H1 (cell line): Measurements from ENCODE around the gene GABPB1. TPM values are rescaled to one million over a fixed set of nuclear protein-coding genes. Genes with fewer than 3 reads are reported as not detected.

Experiments used
- CHD1 ChIP-seq: IDR thresholded peaks from 2 replicates; pipeline ENCODE4 v1.6.1; 2012; ENCODE audit warnings: low read depth, low read length, improper control_type of control experiment
- EGR1 ChIP-seq: IDR thresholded peaks from 2 replicates; pipeline ENCODE4 v1.6.1; 2011; ENCODE audit warnings: low read depth, low read length, borderline replicate concordance
- HDAC2 ChIP-seq, 2 experiments: fragments of 300-600 bp in 1 of 2; sonication (generic) in 1 of 2; IDR thresholded peaks; 2 replicates each; pipeline ENCODE4 v1.6.1; 2011 to 2012; ENCODE audit warnings: low read depth in 2 of 2, low read length in 2 of 2, mild to moderate bottlenecking in 2 of 2, moderate library complexity in 2 of 2, borderline replicate concordance in 1 of 2, inconsistent platforms in 1 of 2
- MAFK ChIP-seq: IDR thresholded peaks from 2 replicates; pipeline ENCODE4 v1.6.1; 2012; ENCODE audit warnings: low read depth, mild to moderate bottlenecking, improper control_type of control experiment, low read length
- NANOG ChIP-seq: IDR thresholded peaks from 2 replicates; pipeline ENCODE4 v1.6.1; 2011; ENCODE audit warnings: low read length, low read depth, mild to moderate bottlenecking, inconsistent platforms; ENCODE audit not compliant: insufficient read depth, poor library complexity, severe bottlenecking
- RFX5 ChIP-seq: IDR thresholded peaks from 2 replicates; pipeline ENCODE4 v1.6.1; 2011; ENCODE audit warnings: low read depth, low read length, improper control_type of control experiment, borderline replicate concordance
- SAP30 ChIP-seq: fragments of 300-600 bp; sonication (generic); IDR thresholded peaks from 2 replicates; pipeline ENCODE4 v1.7.1; 2012; ENCODE audit warnings: low read length, moderate library complexity, mild to moderate bottlenecking, inconsistent platforms; ENCODE audit not compliant: insufficient read depth, insufficient replicate concordance
- TCF12 ChIP-seq: IDR thresholded peaks from 2 replicates; pipeline ENCODE4 v1.6.1; 2011; ENCODE audit warnings: low read depth, mild to moderate bottlenecking, low read length
- polyA plus RNA-seq, 7 experiments: library from polyadenylated mRNA; depleted of rRNA in 3 of 7; stranded (reverse) in 5 of 7; unstranded in 2 of 7; fragments of >200 nt in 5 of 7; fragments of 200-250 nt in 2 of 7; gene quantifications; 1 replicate in 5 of 7; 2 replicates in 1 of 7; 4 replicates in 1 of 7; pipeline versions ENCODE4 v1.2.1 to v1.2.3, GENCODE V29; 2011 to 2013; ENCODE audit warnings: missing spikeins in 2 of 7, mixed read lengths in 2 of 7
- total RNA-seq: library from RNA; stranded (reverse); fragmentation: NEBNext Ultra II Directional; extraction: Animal tissue kit (Norgen Biotek cat#: 25700); gene quantifications from 2 replicates; pipeline ENCODE4 v1.2.1, GENCODE V29; 2021
- TF ChIP-seq, protein P1 (sequence below): fragments of 300-600 bp; sonication (generic); IDR thresholded peaks from 2 replicates; pipeline ENCODE4 v1.7.1; 2012; ENCODE audit warnings: low read length, moderate library complexity, mild to moderate bottlenecking, inconsistent platforms; ENCODE audit not compliant: insufficient replicate concordance

The GABPB1 gene
- total and polyA plus RNA-seq, 2 of the 8 experiments (the other 6 are each of a cell fraction or from before 2014, with no cell fraction given), result 24.5 to 32.3 TPM

DNA sequence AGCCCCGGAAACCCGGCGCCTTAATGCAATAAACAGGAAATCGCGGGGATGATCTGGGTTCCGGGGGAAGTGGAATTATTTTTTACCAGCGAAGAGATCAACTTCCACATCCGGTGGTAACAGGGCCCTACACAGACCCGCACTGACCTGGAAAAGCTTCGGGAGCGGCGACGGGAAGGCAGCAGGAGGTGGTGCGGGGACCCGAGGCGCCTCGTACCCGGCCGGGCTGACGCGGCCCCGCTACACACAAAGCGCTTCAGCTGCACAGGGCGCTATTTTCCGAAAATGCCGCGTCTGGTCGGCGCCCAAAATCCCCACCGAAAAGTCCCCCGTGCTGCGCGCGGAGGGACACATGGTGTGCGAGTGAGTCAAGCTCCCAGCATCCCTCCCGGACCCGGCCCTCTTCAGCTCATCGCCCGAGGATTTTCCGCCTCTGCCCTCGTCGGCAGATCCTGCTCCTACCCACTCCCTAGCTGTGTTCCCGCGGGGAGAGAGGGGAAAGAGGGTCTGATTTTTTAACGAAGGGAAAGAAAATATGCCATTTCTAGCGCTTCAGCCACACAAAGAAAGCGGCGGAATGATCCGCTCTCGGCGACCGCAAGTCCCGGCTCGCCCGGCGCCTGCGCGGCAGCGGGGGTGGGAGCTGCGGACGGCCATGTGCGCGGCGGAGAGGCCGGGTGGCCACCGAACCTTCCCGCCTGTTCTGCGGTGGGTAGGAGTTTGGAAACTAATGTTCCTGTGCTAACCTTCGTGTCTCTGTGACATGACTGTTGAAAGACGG lies at the start of gene GABPB1 (continued):
- TF ChIP-seq RFX5 (0 out of 2 replicates have a peak, but pooled peaks have one; percentile 20), HDAC2 (IDR thresholded peaks at IDR 0.05; ENCODE audit: borderline replicate concordance in 1 of 2, low read depth in 2 of 2, low read length in 2 of 2) (0 out of 4 replicates have a peak, but pooled peaks of 1 of the 2 experiments have one; percentile 19), MAFK (no peak), SAP30 (peak; percentile 45), CHD1 (peak; percentile 34; the same call in 1 of the 2 replicates), NANOG (no peak), EGR1 (peak; percentile 63; the same call in 1 of the 2 replicates), TCF12 (no peak)
- TF ChIP-seq, protein P1, sequence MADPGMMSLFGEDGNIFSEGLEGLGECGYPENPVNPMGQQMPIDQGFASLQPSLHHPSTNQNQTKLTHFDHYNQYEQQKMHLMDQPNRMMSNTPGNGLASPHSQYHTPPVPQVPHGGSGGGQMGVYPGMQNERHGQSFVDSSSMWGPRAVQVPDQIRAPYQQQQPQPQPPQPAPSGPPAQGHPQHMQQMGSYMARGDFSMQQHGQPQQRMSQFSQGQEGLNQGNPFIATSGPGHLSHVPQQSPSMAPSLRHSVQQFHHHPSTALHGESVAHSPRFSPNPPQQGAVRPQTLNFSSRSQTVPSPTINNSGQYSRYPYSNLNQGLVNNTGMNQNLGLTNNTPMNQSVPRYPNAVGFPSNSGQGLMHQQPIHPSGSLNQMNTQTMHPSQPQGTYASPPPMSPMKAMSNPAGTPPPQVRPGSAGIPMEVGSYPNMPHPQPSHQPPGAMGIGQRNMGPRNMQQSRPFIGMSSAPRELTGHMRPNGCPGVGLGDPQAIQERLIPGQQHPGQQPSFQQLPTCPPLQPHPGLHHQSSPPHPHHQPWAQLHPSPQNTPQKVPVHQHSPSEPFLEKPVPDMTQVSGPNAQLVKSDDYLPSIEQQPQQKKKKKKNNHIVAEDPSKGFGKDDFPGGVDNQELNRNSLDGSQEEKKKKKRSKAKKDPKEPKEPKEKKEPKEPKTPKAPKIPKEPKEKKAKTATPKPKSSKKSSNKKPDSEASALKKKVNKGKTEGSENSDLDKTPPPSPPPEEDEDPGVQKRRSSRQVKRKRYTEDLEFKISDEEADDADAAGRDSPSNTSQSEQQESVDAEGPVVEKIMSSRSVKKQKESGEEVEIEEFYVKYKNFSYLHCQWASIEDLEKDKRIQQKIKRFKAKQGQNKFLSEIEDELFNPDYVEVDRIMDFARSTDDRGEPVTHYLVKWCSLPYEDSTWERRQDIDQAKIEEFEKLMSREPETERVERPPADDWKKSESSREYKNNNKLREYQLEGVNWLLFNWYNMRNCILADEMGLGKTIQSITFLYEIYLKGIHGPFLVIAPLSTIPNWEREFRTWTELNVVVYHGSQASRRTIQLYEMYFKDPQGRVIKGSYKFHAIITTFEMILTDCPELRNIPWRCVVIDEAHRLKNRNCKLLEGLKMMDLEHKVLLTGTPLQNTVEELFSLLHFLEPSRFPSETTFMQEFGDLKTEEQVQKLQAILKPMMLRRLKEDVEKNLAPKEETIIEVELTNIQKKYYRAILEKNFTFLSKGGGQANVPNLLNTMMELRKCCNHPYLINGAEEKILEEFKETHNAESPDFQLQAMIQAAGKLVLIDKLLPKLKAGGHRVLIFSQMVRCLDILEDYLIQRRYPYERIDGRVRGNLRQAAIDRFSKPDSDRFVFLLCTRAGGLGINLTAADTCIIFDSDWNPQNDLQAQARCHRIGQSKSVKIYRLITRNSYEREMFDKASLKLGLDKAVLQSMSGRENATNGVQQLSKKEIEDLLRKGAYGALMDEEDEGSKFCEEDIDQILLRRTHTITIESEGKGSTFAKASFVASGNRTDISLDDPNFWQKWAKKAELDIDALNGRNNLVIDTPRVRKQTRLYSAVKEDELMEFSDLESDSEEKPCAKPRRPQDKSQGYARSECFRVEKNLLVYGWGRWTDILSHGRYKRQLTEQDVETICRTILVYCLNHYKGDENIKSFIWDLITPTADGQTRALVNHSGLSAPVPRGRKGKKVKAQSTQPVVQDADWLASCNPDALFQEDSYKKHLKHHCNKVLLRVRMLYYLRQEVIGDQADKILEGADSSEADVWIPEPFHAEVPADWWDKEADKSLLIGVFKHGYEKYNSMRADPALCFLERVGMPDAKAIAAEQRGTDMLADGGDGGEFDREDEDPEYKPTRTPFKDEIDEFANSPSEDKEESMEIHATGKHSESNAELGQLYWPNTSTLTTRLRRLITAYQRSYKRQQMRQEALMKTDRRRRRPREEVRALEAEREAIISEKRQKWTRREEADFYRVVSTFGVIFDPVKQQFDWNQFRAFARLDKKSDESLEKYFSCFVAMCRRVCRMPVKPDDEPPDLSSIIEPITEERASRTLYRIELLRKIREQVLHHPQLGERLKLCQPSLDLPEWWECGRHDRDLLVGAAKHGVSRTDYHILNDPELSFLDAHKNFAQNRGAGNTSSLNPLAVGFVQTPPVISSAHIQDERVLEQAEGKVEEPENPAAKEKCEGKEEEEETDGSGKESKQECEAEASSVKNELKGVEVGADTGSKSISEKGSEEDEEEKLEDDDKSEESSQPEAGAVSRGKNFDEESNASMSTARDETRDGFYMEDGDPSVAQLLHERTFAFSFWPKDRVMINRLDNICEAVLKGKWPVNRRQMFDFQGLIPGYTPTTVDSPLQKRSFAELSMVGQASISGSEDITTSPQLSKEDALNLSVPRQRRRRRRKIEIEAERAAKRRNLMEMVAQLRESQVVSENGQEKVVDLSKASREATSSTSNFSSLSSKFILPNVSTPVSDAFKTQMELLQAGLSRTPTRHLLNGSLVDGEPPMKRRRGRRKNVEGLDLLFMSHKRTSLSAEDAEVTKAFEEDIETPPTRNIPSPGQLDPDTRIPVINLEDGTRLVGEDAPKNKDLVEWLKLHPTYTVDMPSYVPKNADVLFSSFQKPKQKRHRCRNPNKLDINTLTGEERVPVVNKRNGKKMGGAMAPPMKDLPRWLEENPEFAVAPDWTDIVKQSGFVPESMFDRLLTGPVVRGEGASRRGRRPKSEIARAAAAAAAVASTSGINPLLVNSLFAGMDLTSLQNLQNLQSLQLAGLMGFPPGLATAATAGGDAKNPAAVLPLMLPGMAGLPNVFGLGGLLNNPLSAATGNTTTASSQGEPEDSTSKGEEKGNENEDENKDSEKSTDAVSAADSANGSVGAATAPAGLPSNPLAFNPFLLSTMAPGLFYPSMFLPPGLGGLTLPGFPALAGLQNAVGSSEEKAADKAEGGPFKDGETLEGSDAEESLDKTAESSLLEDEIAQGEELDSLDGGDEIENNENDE, result peak; percentile 57
